HL-60 (cell line): ENCODE data around the gene B2M.
"Not testable (repeated sequence)": the region's sequence is repeated elsewhere in the genome, so short reads cannot be mapped to it uniquely, and the experiment has no call there.

ENCODE experiments used
- DNase-seq, 2 experiments: peaks; one replicate each; pipeline ENCODE4 v3.0.0-alpha.2; 2010 to 2020; ENCODE audit warnings: low read depth in 1 of 2, low spot score in 1 of 2
- H3K27ac ChIP-seq: fragments of 250-450 bp; sonication (Bioruptor Pico); replicated peaks from 2 replicates; pipeline ENCODE4 v1.5.1; 2020; ENCODE audit warnings: mild to moderate bottlenecking, moderate library complexity
- H3K27me3 ChIP-seq: fragments of 250-450 bp; sonication (Bioruptor Pico); 2 replicates; pipeline ENCODE4 v1.5.1; 2021; ENCODE audit warnings: mild to moderate bottlenecking, moderate library complexity; ENCODE audit not compliant: insufficient read depth, poor library complexity, severe bottlenecking
- H3K4me3 ChIP-seq: replicated peaks from 2 replicates; pipeline ENCODE4 v1.5.1; 2011; ENCODE audit warnings: mild to moderate bottlenecking, control low read depth, low read length; ENCODE audit not compliant: insufficient read depth
- GABPA ChIP-seq: IDR thresholded peaks from 2 replicates; pipeline ENCODE4 v1.6.1; 2012; ENCODE audit warnings: low read depth
- POLR2AphosphoS5 ChIP-seq: IDR thresholded peaks from 2 replicates; pipeline ENCODE4 v1.6.1; 2012; ENCODE audit warnings: low read depth
- REST ChIP-seq: IDR thresholded peaks from 2 replicates; pipeline ENCODE4 v1.6.1; 2012; ENCODE audit warnings: low read depth; ENCODE audit not compliant: insufficient replicate concordance
- SPI1 ChIP-seq: IDR thresholded peaks from 2 replicates; pipeline ENCODE4 v1.6.1; 2012; ENCODE audit warnings: low read depth, mild to moderate bottlenecking, borderline replicate concordance
- TF ChIP-seq, protein P1 (sequence below): IDR thresholded peaks from one replicate; pipeline ENCODE4 v1.5.1; 2011; ENCODE audit warnings: low read length, control low read depth, inconsistent platforms; ENCODE audit not compliant: insufficient read depth

Gene B2M

DNA sequence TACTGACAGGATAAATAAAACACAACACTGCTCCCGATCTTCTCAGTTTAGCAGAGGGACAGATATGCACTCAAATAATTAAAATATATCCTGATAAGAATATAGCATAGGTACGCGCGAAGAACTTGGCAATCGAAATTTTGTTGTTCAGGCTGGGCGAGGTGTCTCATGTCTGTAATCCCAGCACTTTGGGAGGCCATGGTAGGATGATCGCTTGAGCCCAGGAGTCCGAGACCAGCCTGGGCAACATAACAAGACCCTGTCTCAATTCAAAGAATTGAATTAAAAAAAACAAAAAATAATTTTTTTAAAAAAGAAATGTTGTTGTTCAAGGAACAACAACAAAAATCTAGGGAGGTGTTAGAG is 7.6 kb downstream of the B2M start:
- TF ChIP-seq, protein P1, sequence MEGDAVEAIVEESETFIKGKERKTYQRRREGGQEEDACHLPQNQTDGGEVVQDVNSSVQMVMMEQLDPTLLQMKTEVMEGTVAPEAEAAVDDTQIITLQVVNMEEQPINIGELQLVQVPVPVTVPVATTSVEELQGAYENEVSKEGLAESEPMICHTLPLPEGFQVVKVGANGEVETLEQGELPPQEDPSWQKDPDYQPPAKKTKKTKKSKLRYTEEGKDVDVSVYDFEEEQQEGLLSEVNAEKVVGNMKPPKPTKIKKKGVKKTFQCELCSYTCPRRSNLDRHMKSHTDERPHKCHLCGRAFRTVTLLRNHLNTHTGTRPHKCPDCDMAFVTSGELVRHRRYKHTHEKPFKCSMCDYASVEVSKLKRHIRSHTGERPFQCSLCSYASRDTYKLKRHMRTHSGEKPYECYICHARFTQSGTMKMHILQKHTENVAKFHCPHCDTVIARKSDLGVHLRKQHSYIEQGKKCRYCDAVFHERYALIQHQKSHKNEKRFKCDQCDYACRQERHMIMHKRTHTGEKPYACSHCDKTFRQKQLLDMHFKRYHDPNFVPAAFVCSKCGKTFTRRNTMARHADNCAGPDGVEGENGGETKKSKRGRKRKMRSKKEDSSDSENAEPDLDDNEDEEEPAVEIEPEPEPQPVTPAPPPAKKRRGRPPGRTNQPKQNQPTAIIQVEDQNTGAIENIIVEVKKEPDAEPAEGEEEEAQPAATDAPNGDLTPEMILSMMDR = no peak
- Histone ChIP-seq H3K27ac (peak overlapping the region; percentile 16), H3K4me3 (no peak overlapping the region), H3K27me3 (no peaks in the 10 kb centered on the region)
- DNase-seq = no peak

DNA sequence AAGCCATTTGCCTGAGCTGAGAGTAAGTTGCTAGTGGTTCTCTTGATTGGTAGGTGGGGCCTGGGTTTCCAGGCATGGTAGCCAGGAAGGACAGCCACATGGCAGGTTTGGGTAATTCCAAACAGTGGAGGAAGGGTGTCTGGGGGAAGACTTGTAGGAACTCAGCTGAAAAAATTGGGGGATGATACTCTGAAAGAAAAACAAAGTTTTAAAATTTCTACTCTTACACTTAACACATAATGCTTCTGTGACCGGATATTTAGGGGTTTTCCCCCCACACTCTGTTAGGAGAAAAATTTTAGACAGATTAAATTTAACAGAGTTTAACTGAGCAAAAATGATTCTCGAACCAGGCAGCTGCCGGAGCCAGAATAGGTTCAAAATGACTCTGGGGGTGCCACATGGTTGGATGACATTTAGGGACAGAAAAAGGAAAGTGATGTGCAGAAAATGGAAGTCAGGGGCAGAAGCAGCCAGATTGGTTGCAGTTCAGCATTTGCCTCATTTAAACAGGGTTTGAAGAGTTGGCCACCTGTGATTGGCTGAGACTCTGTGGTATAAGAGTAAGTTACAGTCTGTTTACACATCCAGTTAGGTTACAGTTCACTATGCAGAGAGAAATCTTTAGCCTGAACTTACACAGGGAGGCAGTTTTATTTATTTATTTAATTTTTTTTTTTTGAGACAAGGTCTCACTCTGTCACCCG is 8.1 kb downstream of the B2M start:
- DNase-seq = peak in 1 of 2 experiments; percentile 54
- TF ChIP-seq GABPA = no peak
- TF ChIP-seq REST = no peak
- TF ChIP-seq POLR2AphosphoS5 = peak; percentile 85
- TF ChIP-seq, protein P1 = no peak
- no peak for TF ChIP-seq SPI1
- Histone ChIP-seq H3K4me3 (no peak overlapping the region), H3K27ac (peak overlapping the region; percentile 16), H3K27me3 (no peaks in the 10 kb centered on the region)

- peak overlapping the region; percentile 16 for H3K27ac ChIP-seq
- H3K27me3 ChIP-seq, DNase-seq, H3K4me3 ChIP-seq: not testable (repeated sequence)
Observed at GRCh38 chr15:44720000-44720435, 8.7 kb downstream of the B2M start.

- TF ChIP-seq GABPA (no peak), REST (no peak), POLR2AphosphoS5 (no peak), SPI1 (no peak)
- TF ChIP-seq, protein P1 = no peak
- H3K4me3 ChIP-seq = no peak overlapping the region
- H3K27ac ChIP-seq = peak overlapping the region; percentile 16; the same call in 1 of the 2 replicates
- no peak for DNase-seq
- no peaks in the 10 kb centered on the region for H3K27me3 ChIP-seq
Observed at GRCh38 chr15:44720460-44721176, 9.3 kb downstream of the B2M start.
